ENCODE data around the gene KIAA1755.

Gene KIAA1755

GRCh38 chr20:38210741-38211140, 49.8 kb downstream of the KIAA1755 start:
- in situ Hi-C loops (cut with MboI; ENCODE audit: low sequenced_read_pairs) = loop anchor here (10.0 kb wide), 1 partner anchor 636 kb away; no protein-coding TSS in a partner anchor

- in situ Hi-C loops (cut with MboI; ENCODE audit: low sequenced_read_pairs) = loop anchor here (10.0 kb wide), 1 partner anchor 635 kb away; no protein-coding TSS in a partner anchor
Measured at GRCh38 chr20:38209736-38210405, 50.7 kb downstream of the KIAA1755 start.

GRCh38 chr20:38209054-38209675, 51.4 kb downstream of the KIAA1755 start:
- in situ Hi-C loops (cut with MboI; ENCODE audit: low sequenced_read_pairs) = no loop called here

DNA sequence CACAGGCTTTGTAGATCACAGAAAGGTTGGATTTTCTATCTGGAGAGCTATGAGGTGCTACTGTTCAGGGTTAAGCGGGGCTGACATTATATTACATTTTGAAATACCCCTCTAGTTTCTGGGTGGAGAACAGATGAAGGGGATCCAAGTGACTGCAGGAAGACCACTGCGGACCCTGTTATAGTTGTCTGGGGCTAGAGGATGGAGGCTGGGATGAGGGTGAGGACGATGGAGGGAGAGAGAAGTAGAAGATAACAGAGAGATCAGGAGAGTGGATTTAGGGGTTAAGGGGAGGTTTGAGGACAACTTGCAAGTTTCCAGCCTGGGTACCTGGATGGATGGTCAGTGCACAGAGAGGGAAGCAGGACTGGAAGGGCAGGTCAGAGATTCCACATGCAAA, 52.0 kb downstream of the KIAA1755 start:
- in situ Hi-C loops (cut with MboI; ENCODE audit: low sequenced_read_pairs) = no loop called here

DNA sequence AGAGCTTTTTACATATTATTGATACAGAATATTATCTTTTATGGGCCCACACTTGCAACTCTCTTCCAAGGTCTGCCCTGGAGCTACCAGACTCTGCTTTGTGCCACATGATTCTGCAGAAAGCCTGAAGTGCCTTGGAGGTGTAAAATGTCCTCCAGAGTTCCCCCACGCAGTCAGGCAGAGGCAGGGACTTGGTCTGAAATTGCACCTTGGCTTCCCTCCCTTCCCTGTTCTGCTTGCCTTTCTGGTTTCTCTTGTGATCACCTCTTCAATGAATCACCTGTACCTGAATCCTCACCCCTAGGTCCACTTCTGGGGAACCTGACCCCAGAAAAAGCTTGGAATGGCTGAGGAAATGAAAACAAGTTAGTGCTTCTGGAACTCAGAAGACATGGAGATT, 52.4 kb downstream of the KIAA1755 start:
- in situ Hi-C loops (cut with MboI; ENCODE audit: low sequenced_read_pairs) = no loop called here

- in situ Hi-C loops (cut with MboI; ENCODE audit: low sequenced_read_pairs) = no loop called here
Measured at GRCh38 chr20:38207621-38208020, 52.9 kb downstream of the KIAA1755 start.

GRCh38 chr20:38205001-38205400, 55.5 kb downstream of the KIAA1755 start:
- in situ Hi-C loops (cut with MboI; ENCODE audit: low sequenced_read_pairs) = no loop called here

DNA sequence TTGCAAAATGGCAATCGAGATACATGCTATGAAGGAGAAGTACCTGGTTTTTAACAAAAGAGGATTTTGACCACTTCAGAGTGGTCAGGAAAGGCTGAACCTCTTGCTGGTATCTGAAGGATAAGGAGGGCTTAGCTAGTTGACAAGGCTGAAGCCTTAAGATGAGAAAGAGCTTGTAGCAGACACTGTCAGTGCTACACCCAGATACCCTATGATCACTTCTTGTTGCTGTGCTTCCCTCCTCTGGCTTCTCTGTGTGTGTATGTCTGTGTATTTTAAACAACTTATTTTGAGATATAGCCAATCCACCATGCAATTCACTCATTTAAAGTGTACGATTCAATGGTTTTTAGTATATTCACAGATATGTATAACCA, 56.6 kb downstream of the KIAA1755 start:
- in situ Hi-C loops (cut with MboI; ENCODE audit: low sequenced_read_pairs) = no loop called here

GRCh38 chr20:38203337-38203980, 57.1 kb downstream of the KIAA1755 start:
- in situ Hi-C loops (cut with MboI; ENCODE audit: low sequenced_read_pairs) = no loop called here

- in situ Hi-C loops (cut with MboI; ENCODE audit: low sequenced_read_pairs) = no loop called here
Measured at GRCh38 chr20:38202982-38203293, 57.6 kb downstream of the KIAA1755 start.

GRCh38 chr20:38202153-38202981, 58.2 kb downstream of the KIAA1755 start:
- in situ Hi-C loops (cut with MboI; ENCODE audit: low sequenced_read_pairs) = no loop called here

DNA sequence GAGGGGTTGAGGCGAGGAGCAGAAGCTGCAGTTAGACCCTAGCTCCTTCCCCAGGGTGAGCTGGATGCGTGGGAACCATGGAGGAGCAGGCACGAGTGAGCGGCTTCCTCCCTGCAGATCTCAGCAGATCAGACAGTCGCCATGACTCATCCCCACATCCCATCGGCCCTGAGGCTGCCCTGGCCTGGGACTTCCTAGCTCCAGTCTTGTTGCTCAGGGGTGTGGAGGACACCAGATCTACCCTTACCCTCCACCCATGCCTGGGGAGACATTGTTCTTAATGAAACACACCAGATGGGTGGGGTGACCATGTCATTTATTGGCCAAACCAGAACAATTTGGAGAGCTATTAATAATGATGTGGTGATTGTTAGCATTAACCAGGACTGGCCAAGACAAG, 59.2 kb downstream of the KIAA1755 start:
- in situ Hi-C loops (cut with MboI; ENCODE audit: low sequenced_read_pairs) = no loop called here

DNA sequence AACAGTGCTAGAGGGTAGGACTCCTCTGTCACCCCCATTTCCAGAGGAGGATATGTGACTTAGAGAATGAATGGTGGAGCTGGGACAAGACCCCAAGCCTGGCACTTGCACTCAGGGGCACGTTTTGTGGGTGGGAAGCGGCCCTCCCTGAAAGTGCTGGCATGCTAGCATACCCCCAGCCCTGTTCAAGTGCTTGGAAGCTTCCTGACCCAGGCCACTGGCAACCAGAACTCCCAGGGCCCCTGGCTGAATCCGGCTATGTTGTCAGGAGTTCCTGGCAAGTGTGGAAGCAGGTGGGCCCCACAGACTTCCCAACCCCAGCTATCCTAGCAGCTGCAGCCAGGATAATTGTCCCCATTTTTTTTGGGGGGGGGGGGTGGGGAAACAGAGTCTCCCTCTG, 59.9 kb downstream of the KIAA1755 start:
- in situ Hi-C loops (cut with MboI; ENCODE audit: low sequenced_read_pairs) = no loop called here

- in situ Hi-C loops (cut with MboI; ENCODE audit: low sequenced_read_pairs) = no loop called here
Measured at GRCh38 chr20:38199501-38200390, 60.8 kb downstream of the KIAA1755 start.

GRCh38 chr20:38198238-38198861, 62.2 kb downstream of the KIAA1755 start:
- in situ Hi-C loops (cut with MboI; ENCODE audit: low sequenced_read_pairs) = no loop called here

DNA sequence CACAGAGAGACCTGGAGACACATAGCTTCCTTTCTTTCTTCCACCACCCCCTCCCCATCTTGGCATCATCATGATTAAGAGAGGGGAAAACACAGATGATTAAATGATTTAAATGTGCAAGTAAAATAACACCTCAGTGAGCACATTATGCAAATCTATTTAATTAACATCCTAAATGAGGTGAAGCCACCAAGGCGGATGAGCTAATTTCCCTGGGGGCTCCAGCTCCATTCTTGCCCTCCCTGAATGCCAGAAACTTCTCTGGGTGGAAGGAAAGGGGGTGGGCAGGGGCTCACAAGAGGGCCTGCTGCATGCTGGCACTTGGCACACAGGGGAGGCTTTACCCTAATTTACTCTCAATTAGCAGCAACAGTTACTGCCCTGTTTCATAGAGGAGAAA, 62.9 kb downstream of the KIAA1755 start:
- in situ Hi-C loops (cut with MboI; ENCODE audit: low sequenced_read_pairs) = no loop called here

DNA sequence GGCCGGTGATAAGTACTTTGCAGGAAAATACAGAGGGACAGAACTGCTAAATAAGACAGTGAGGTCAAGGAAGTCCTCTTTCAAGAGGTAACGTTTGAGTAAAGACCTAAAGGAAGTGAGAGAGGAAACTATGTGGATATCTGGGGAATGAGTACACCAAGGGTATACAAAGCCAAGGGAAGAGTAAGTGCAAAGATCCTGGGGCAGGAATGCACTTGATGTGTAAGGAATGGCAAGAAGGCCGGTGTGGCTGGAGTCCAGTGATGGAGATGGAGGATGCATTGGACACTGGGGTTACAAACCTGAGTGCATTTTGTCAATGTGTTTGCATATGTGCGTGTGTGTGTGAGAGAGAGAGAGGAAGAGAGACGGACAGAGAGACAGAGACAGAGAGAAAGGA, 63.3 kb downstream of the KIAA1755 start:
- in situ Hi-C loops (cut with MboI; ENCODE audit: low sequenced_read_pairs) = no loop called here

DNA sequence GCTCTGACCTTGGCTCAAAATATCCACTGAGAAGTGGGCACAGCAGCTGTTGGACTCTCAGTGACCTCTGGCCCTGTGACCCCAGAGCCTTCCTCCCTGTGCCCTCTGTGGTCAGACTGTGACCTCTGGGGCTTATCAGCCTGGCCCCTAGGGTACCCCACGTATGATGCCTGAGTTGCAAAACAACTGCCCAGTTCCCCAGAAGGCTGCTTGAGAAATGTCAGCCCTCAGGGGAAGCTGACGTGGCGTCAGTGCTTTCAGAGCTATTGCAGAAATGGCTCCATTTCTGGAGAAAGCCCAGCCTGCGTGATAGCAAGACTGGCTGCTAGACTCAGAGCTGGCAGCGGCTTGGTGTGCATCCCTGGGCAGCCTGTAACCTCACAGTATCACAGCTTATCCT, 63.9 kb downstream of the KIAA1755 start:
- in situ Hi-C loops (cut with MboI; ENCODE audit: low sequenced_read_pairs) = no loop called here

DNA sequence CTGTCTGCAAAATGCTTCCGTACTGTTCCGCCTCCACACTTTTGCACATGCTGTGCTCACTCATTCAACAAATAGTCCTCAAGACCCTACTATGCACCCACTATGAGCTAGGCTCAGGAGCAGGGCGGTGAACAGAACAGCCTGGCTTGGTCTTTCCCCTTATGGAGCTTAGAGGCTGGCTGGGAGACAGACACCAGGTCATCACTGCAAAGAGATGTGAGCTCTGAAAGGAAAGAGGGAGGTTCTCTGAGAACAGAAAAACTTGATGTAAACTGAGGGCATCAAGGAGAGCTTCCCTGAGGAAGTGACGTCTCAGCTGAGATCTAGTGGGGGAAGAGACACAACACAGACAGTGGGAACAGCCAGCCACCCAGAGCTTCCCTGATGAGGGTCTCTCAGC, 64.5 kb downstream of the KIAA1755 start:
- in situ Hi-C loops (cut with MboI; ENCODE audit: low sequenced_read_pairs) = no loop called here

DNA sequence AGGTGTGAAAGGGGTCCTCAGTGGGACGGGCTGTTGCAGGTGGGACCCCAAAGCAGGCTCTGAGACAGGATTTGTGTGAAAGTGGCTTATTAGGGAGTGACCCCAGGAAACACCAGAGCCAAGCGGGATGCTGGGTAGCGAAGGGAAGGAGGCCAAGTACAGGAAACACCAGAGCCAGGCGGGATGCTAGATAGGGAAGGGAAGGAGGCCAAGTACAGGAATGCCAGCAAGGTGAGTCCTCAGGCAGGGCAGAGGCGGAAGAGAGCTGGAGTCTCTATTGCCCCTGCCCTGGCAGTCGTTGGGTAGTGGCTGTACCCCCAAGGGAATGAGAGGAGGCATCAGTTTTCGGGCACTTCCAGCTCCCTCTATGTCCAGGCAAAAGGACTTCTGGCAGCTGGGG, 65.0 kb downstream of the KIAA1755 start:
- in situ Hi-C loops (cut with MboI; ENCODE audit: low sequenced_read_pairs) = no loop called here
